ENCODE measurements around the gene SNCB. TPM values are rescaled to one million over a fixed set of nuclear protein-coding genes. Genes with fewer than 3 reads are reported as not detected.

Gene SNCB
- not detected for total RNA-seq

GRCh38 chr5:176629853-176630680, at the start of gene SNCB, which contains the start of gene EIF4E1B:
Gene SNCB, minus strand, starts transcription at chr5:176630534. Its CDS starts 880 bp downstream, at chr5:176629654.
Gene EIF4E1B, plus strand, starts transcription at chr5:176630675. Its CDS starts 12,113 bp downstream, at chr5:176642788.
- no peak for DNase-seq (ENCODE audit: extremely low spot score in 2 of 2)

GRCh38 chr5:176679365-176680225, 49.3 kb upstream of the SNCB start:
- peaks cover 5% of the 10 kb centered on the region for H3K27me3 ChIP-seq

More at GRCh38 chr5:176629853-176630680, at the start of gene SNCB, which contains the start of gene EIF4E1B:
- Histone ChIP-seq H3K4me1 (peaks cover 14% of the 10 kb centered on the region), H3K27ac (no peak within 1 kb of the TSS), H3K36me3 (no peaks in the 10 kb centered on the region), H3K27me3 (no peaks in the 10 kb centered on the region), H3K9me3 (no peaks in the 10 kb centered on the region), H3K4me3 (peak within 1 kb of the TSS; percentile 30 to 55)
- intact Hi-C loops (cut with DNase I) = no loop called here
- TF ChIP-seq CTCF (IDR thresholded peaks at IDR 0.05) (no peak), POLR2AphosphoS5 (IDR thresholded peaks at IDR 0.05; ENCODE audit: insufficient read depth in 1 of 2, low read depth in 1 of 2) (no peak), POLR2A (IDR thresholded peaks at IDR 0.05) (no peak)

GRCh38 chr5:176678584-176678983, 48.2 kb upstream of the SNCB start:
- Histone ChIP-seq H3K27me3 (peaks cover 5% of the 10 kb centered on the region), H3K4me1 (peaks cover 9% of the 10 kb centered on the region), H3K9me3 (no peaks in the 10 kb centered on the region), H3K4me3 (no peak overlapping the region), H3K36me3 (no peaks in the 10 kb centered on the region), H3K27ac (no peak overlapping the region)
- no peak for DNase-seq (ENCODE audit: extremely low spot score in 2 of 2)
- intact Hi-C loops (cut with DNase I) = no loop called here
- TF ChIP-seq CTCF (IDR thresholded peaks at IDR 0.05) = no peak
- no peak for TF ChIP-seq POLR2A (IDR thresholded peaks at IDR 0.05)
- no peak for TF ChIP-seq POLR2AphosphoS5 (IDR thresholded peaks at IDR 0.05; ENCODE audit: insufficient read depth in 1 of 2, low read depth in 1 of 2)

More at GRCh38 chr5:176679365-176680225, 49.3 kb upstream of the SNCB start:
- Histone ChIP-seq H3K27ac (no peak overlapping the region), H3K4me1 (peaks cover 9% of the 10 kb centered on the region), H3K9me3 (no peaks in the 10 kb centered on the region), H3K36me3 (no peaks in the 10 kb centered on the region), H3K4me3 (no peak overlapping the region)
- no peak for TF ChIP-seq POLR2AphosphoS5 (IDR thresholded peaks at IDR 0.05; ENCODE audit: insufficient read depth in 1 of 2, low read depth in 1 of 2)
- no peak for TF ChIP-seq POLR2A (IDR thresholded peaks at IDR 0.05)
- no peak for TF ChIP-seq CTCF (IDR thresholded peaks at IDR 0.05)
- intact Hi-C loops (cut with DNase I) = loop anchor here (10.0 kb wide), 1 partner anchor 1665 kb away; no protein-coding TSS in a partner anchor
- DNase-seq (ENCODE audit: extremely low spot score in 2 of 2) = no peak

- Histone ChIP-seq H3K36me3 (no peaks in the 10 kb centered on the region), H3K4me1 (peaks cover 9% of the 10 kb centered on the region), H3K4me3 (no peak overlapping the region), H3K27me3 (peaks cover 5% of the 10 kb centered on the region), H3K27ac (no peak overlapping the region), H3K9me3 (no peaks in the 10 kb centered on the region)
- DNase-seq (ENCODE audit: extremely low spot score in 2 of 2) = no peak
- TF ChIP-seq CTCF (IDR thresholded peaks at IDR 0.05) = no peak
- no peak for TF ChIP-seq POLR2AphosphoS5 (IDR thresholded peaks at IDR 0.05; ENCODE audit: insufficient read depth in 1 of 2, low read depth in 1 of 2)
- TF ChIP-seq POLR2A (IDR thresholded peaks at IDR 0.05) = no peak
- intact Hi-C loops (cut with DNase I) = no loop called here
These were observed 47.0 kb upstream of the SNCB start for GRCh38 chr5:176677209-176677939.

Data from vagina (tissue), 2 donors.